A549 (cell line): ENCODE data around the gene NOS1AP. TPM values are rescaled to one million over a fixed set of nuclear protein-coding genes. Genes with fewer than 3 reads are reported as not detected.

Experiments
- ATAC-seq, 2 experiments: fragments of 200-7000 bp in 1 of 2; fragments of >200 bp in 1 of 2; cut with Nextera tagmentation in 1 of 2; cut with Tn5 transposase in 1 of 2; 3 replicates each; pipeline versions ENCODE4 v1.8.0 to v1.9.1; 2018 to 2020; ENCODE audit warnings: mild to moderate bottlenecking in 1 of 2, moderate library complexity in 1 of 2
- CTCF ChIA-PET: fragments of 300-600 bp; sonication (Branson Sonifier 250); formaldehyde crosslinking; extraction: SDS; loops from one replicate; lab custom pipeline; 2021; ENCODE audit warnings: antibody characterized with exemption, inconsistent platforms; lab: Yijun Ruan, JAX
- POLR2A ChIA-PET: fragments of 350-600 bp; formaldehyde crosslinking; extraction: SDS; loops from one replicate; lab custom pipeline; 2021; ENCODE audit warnings: antibody characterized with exemption, inconsistent platforms; lab: Yijun Ruan, JAX
- DNase-seq, 2 experiments: peaks; one replicate each; pipeline versions ENCODE4 v3.0.0 to v3.0.0-alpha.2; 2011 to 2016; ENCODE audit warnings: low read depth in 1 of 2, low spot score in 1 of 2
- FAIRE-seq: peaks from 2 replicates; lab custom pipeline; 2011; peaks lifted over from hg19 to GRCh38; lab: Jason Lieb, UNC
- H3K27ac ChIP-seq, 2 experiments: fragments of >200 bp; sonication (Bioruptor Twin); formaldehyde crosslinking; 3 replicates each; pipeline ENCODE4 v1.5.1; 2016 to 2017
- H3K4me1 ChIP-seq: fragments of >200 bp; sonication (Bioruptor Twin); formaldehyde crosslinking; 3 replicates; pipeline ENCODE4 v1.6.1; 2016
- H3K4me2 ChIP-seq: fragments of >200 bp; sonication (Bioruptor Twin); formaldehyde crosslinking; 3 replicates; pipeline ENCODE4 v1.6.1; 2016
- H3K4me3 ChIP-seq: fragments of >200 bp; sonication (Bioruptor Twin); formaldehyde crosslinking; 3 replicates; pipeline ENCODE4 v1.5.1; 2016
- H3K9me3 ChIP-seq: fragments of >200 bp; sonication (Bioruptor Twin); formaldehyde crosslinking; 3 replicates; pipeline ENCODE4 v1.6.1; 2016
- ATOH8 ChIP-seq: fragments of 250-450 bp; sonication (Bioruptor Pico); IDR thresholded peaks from 2 replicates; pipeline ENCODE4 v1.5.0; 2020; ENCODE audit warnings: low read depth, mild to moderate bottlenecking, moderate library complexity
- BHLHE40 ChIP-seq: IDR thresholded peaks from 2 replicates; pipeline ENCODE4 v1.6.1; 2012; ENCODE audit warnings: low read depth, low read length, inconsistent platforms
- CBX2 ChIP-seq: fragments of 200-600 bp; sonication (generic); IDR thresholded peaks from 2 replicates; pipeline ENCODE4 v1.6.1; 2016; ENCODE audit warnings: low read depth, mild to moderate bottlenecking, borderline replicate concordance
- CEBPB ChIP-seq, 2 experiments: fragments of >200 bp in 1 of 2; sonication (Bioruptor Twin) in 1 of 2; formaldehyde crosslinking in 1 of 2; IDR thresholded peaks; 2 replicates each; pipeline ENCODE4 v1.6.1; 2012 to 2016
- CHD2 ChIP-seq: fragments of 150-350 bp; IDR thresholded peaks from 2 replicates; pipeline ENCODE4 v1.6.1; 2014; ENCODE audit warnings: low read length; ENCODE audit not compliant: partially characterized antibody
- CHD4 ChIP-seq: fragments of 200-600 bp; sonication (generic); IDR thresholded peaks from 2 replicates; pipeline ENCODE4 v1.6.1; 2016; ENCODE audit warnings: antibody characterized with exemption, mild to moderate bottlenecking, borderline replicate concordance
- CTCF ChIP-seq: fragments of >200 bp; sonication (Bioruptor Twin); formaldehyde crosslinking; IDR thresholded peaks from 3 replicates; pipeline ENCODE4 v1.5.1; 2016
- EHF ChIP-seq: fragments of 250-450 bp; sonication (Bioruptor Pico); IDR thresholded peaks from 2 replicates; pipeline ENCODE4 v1.5.0; 2020; ENCODE audit warnings: mild to moderate bottlenecking
- EP300 ChIP-seq, 2 experiments: fragments of >200 bp; sonication (Bioruptor Twin); formaldehyde crosslinking; IDR thresholded peaks; 2 replicates in 1 of 2; 3 replicates in 1 of 2; pipeline ENCODE4 v1.6.1; 2016 to 2017
- FOSL2 ChIP-seq, 2 experiments: fragments of 450-650 bp in 1 of 2; fragments of >200 bp in 1 of 2; sonication (Bioruptor Twin) in 1 of 2; formaldehyde crosslinking; IDR thresholded peaks; 2 replicates each; pipeline versions ENCODE4 v1.5.0 to v1.6.1; 2016 to 2020; ENCODE audit warnings: mild to moderate bottlenecking in 1 of 2, moderate library complexity in 1 of 2
- FOXS1 ChIP-seq: fragments of 250-450 bp; sonication (Bioruptor Pico); IDR thresholded peaks from 2 replicates; pipeline ENCODE4 v1.5.0; 2020; ENCODE audit warnings: mild to moderate bottlenecking, moderate library complexity
- HDAC2 ChIP-seq: fragments of 200-600 bp; sonication (generic); IDR thresholded peaks from 2 replicates; pipeline ENCODE4 v1.6.1; 2016
- HOXA7 ChIP-seq: fragments of 250-450 bp; sonication (Bioruptor Pico); IDR thresholded peaks from 2 replicates; pipeline ENCODE4 v1.5.0; 2020; ENCODE audit warnings: mild to moderate bottlenecking, moderate library complexity
- JUNB ChIP-seq: fragments of >200 bp; sonication (Bioruptor Twin); formaldehyde crosslinking; IDR thresholded peaks from 2 replicates; pipeline ENCODE4 v1.6.1; 2016
- KDM5A ChIP-seq: fragments of 200-600 bp; sonication (generic); IDR thresholded peaks from 2 replicates; pipeline ENCODE4 v1.6.1; 2016; ENCODE audit warnings: antibody characterized with exemption, mild to moderate bottlenecking
- MAFK ChIP-seq: fragments of 450-650 bp; IDR thresholded peaks from 2 replicates; pipeline ENCODE4 v1.6.1; 2014; ENCODE audit not compliant: partially characterized antibody
- MAX ChIP-seq: IDR thresholded peaks from 2 replicates; pipeline ENCODE4 v1.6.1; 2012
- MAZ ChIP-seq: fragments of 150-350 bp; IDR thresholded peaks from 2 replicates; pipeline ENCODE4 v1.6.1; 2014; ENCODE audit warnings: antibody characterized with exemption, low read depth, low read length, borderline replicate concordance
- MYC ChIP-seq: IDR thresholded peaks from 2 replicates; pipeline ENCODE4 v1.6.1; 2012; ENCODE audit warnings: mild to moderate bottlenecking, inconsistent platforms, low read length, improper control_type of control experiment, borderline replicate concordance
- NPAS2 ChIP-seq: fragments of 250-450 bp; sonication (Bioruptor Pico); IDR thresholded peaks from 2 replicates; pipeline ENCODE4 v1.8.0; 2022; ENCODE audit warnings: mild to moderate bottlenecking, moderate library complexity, borderline replicate concordance
- POLR2AphosphoS2 ChIP-seq: conservative IDR thresholded peaks from 2 replicates; pipeline ENCODE4 v1.6.1; 2012; ENCODE audit warnings: low read length, improper control_type of control experiment, inconsistent platforms
- RAD21 ChIP-seq, 2 experiments: fragments of >200 bp in 1 of 2; sonication (Bioruptor Twin) in 1 of 2; formaldehyde crosslinking in 1 of 2; IDR thresholded peaks in 1 of 2; conservative IDR thresholded peaks in 1 of 2; 2 replicates in 1 of 2; 3 replicates in 1 of 2; pipeline ENCODE4 v1.6.1; 2012 to 2018; ENCODE audit warnings: inconsistent platforms in 1 of 2
- RARB ChIP-seq: fragments of 250-450 bp; sonication (Bioruptor Pico); IDR thresholded peaks from 2 replicates; pipeline ENCODE4 v1.8.0; 2021; ENCODE audit warnings: mild to moderate bottlenecking, moderate library complexity
- RCOR1 ChIP-seq: fragments of 150-350 bp; IDR thresholded peaks from 2 replicates; pipeline ENCODE4 v1.6.1; 2014; ENCODE audit warnings: antibody characterized with exemption, low read length, low read depth
- RFX5 ChIP-seq: fragments of 450-650 bp; IDR thresholded peaks from 2 replicates; pipeline ENCODE4 v1.7.1; 2014; ENCODE audit warnings: antibody characterized with exemption, mild to moderate bottlenecking, moderate library complexity
- TFCP2L1 ChIP-seq: fragments of 250-450 bp; sonication (Bioruptor Pico); IDR thresholded peaks from 2 replicates; pipeline ENCODE4 v1.5.0; 2021; ENCODE audit warnings: mild to moderate bottlenecking
- TP53 ChIP-seq: fragments of 250-450 bp; sonication (Bioruptor Pico); IDR thresholded peaks from 2 replicates; pipeline ENCODE4 v1.5.0; 2021; ENCODE audit warnings: mild to moderate bottlenecking, moderate library complexity
- ZFP36 ChIP-seq: fragments of 450-650 bp; IDR thresholded peaks from 2 replicates; pipeline ENCODE4 v1.6.1; 2014; ENCODE audit warnings: borderline replicate concordance; ENCODE audit not compliant: partially characterized antibody
- WGBS: methylation state at CpG from one replicate; pipeline ENCODE4 v1.1.6; 2017; ENCODE audit errors: missing lambda C conversion rate; 5-methylcytosine and 5-hydroxymethylcytosine counted together
- polyA plus RNA-seq, 4 experiments: library from polyadenylated mRNA; depleted of rRNA in 3 of 4; stranded (reverse); fragments of >200 nt; fragmentation: RNase III in 1 of 4; extraction: RNeasy Plus Mini Kit Qiagen cat#74134 plus additional on column Dnase treatment in 1 of 4; gene quantifications; 2 replicates in 3 of 4; 3 replicates in 1 of 4; pipeline ENCODE4 v1.2.3, GENCODE V29; 2011 to 2017
- TF ChIP-seq, protein P1 (sequence below): IDR thresholded peaks from 2 replicates; pipeline ENCODE4 v1.6.1; 2012
- TF ChIP-seq, protein P2 (sequence below): fragments of 250-450 bp; sonication (Bioruptor Pico); IDR thresholded peaks from 2 replicates; pipeline ENCODE4 v1.5.0; 2021; ENCODE audit warnings: mild to moderate bottlenecking, moderate library complexity, borderline replicate concordance

Gene NOS1AP
- polyA plus RNA-seq, 2 of the 4 experiments (the other 2 are of a cell fraction) = 0.17 to 0.25 TPM

DNA sequence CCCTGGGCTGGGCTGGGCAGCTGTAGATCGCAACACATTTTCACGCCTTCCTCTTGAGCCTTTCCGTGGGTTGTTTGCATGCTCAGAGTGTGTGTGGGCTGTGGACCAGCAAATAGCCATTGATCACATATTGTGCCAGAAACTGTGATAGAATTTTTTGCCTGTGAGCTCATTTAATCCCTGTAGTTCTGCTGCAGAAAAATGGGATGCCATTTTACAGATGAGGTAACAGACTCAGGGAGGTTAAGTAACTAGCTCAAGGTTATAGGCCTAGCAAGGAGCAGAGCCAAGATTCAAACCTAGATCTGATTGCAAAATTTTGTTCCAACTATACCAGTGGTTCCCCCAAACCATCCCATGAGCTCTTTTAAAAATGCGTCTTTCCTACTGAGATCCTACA lies 296.7 kb downstream of the NOS1AP start:
- Histone ChIP-seq H3K4me2 (no peak overlapping the region), H3K27ac (no peak overlapping the region), H3K4me1 (no peaks in the 10 kb centered on the region), H3K9me3 (no peaks in the 10 kb centered on the region), H3K4me3 (no peak overlapping the region)
- 67% methylated on average over 4 of the region's 4 CpGs for WGBS
- FAIRE-seq = no peak
- ChIA-PET POLR2A (no interaction called here), CTCF (interaction anchor here (1.0 to 2.6 kb wide), 3 partner anchors 8 to 25 kb away, joined by 3 to 10 read pairs (median 5); no protein-coding TSS in a partner anchor)
- TF ChIP-seq ZFP36 = no peak
- TF ChIP-seq NPAS2 (CRISPR knock-in tag) = no peak
- no peak for TF ChIP-seq HOXA7 (CRISPR knock-in tag)
- TF ChIP-seq EHF (CRISPR knock-in tag) = no peak
- TF ChIP-seq JUNB = no peak
- no peak for TF ChIP-seq CBX2
- TF ChIP-seq RCOR1 = no peak
- TF ChIP-seq MAX = no peak
- TF ChIP-seq RFX5 = no peak
- TF ChIP-seq MYC = no peak
- TF ChIP-seq CHD2 = no peak
- no peak for TF ChIP-seq KDM5A
- no peak for TF ChIP-seq BHLHE40
- no peak for TF ChIP-seq CTCF
- TF ChIP-seq, protein P1, sequence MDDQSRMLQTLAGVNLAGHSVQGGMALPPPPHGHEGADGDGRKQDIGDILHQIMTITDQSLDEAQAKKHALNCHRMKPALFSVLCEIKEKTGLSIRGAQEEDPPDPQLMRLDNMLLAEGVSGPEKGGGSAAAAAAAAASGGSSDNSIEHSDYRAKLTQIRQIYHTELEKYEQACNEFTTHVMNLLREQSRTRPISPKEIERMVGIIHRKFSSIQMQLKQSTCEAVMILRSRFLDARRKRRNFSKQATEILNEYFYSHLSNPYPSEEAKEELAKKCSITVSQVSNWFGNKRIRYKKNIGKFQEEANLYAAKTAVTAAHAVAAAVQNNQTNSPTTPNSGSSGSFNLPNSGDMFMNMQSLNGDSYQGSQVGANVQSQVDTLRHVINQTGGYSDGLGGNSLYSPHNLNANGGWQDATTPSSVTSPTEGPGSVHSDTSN = no peak
- TF ChIP-seq TP53 (CRISPR knock-in tag) = no peak
- no peak for ATAC-seq
- no peak for DNase-seq

GRCh38 chr1:162366671-162367070 lies 297.2 kb downstream of the NOS1AP start:
- Histone ChIP-seq H3K4me2 (no peak overlapping the region), H3K4me1 (no peaks in the 10 kb centered on the region), H3K27ac (no peak overlapping the region), H3K9me3 (no peaks in the 10 kb centered on the region), H3K4me3 (no peak overlapping the region)
- TF ChIP-seq EP300 (IDR thresholded peaks at IDR 0.05) (no peak), RAD21 (conservative IDR thresholded peaks at IDR 0.05 in 1 of 2, IDR thresholded peaks at IDR 0.05 in 1 of 2) (no peak), MAZ (no peak), FOXS1 (no peak)
- WGBS = 49% methylated on average over 6 of the region's 9 CpGs
- ATAC-seq (no peak), FAIRE-seq (no peak), DNase-seq (no peak)
- POLR2A ChIA-PET = no interaction called here
- CTCF ChIA-PET = interaction anchor here (1.0 to 2.6 kb wide), 3 partner anchors 9 to 25 kb away, joined by 3 to 10 read pairs (median 5); no protein-coding TSS in a partner anchor

- H3K9me3 ChIP-seq = no peaks in the 10 kb centered on the region
- ChIA-PET POLR2A (no interaction called here), CTCF (no interaction called here)
- H3K4me1 ChIP-seq = no peaks in the 10 kb centered on the region
- no peak for FAIRE-seq
- no peak overlapping the region for H3K4me3 ChIP-seq
- H3K27ac ChIP-seq = no peak overlapping the region
- H3K4me2 ChIP-seq = no peak overlapping the region
- WGBS = 88% methylated on average over 35 of the region's 36 CpGs
- no peak for ATAC-seq
- no peak for DNase-seq
- TF ChIP-seq ATOH8 (CRISPR knock-in tag) (no peak), CHD4 (no peak), HDAC2 (no peak), RARB (no peak), TFCP2L1 (no peak), POLR2AphosphoS2 (no peak), MAFK (no peak), MAX (no peak), CEBPB (IDR thresholded peaks at IDR 0.05) (no peak), FOSL2 (IDR thresholded peaks at IDR 0.05) (no peak), FOSL2 (CRISPR knock-in tag; IDR thresholded peaks at IDR 0.05) (no peak)
- TF ChIP-seq, protein P1 = no peak
- TF ChIP-seq, protein P2, sequence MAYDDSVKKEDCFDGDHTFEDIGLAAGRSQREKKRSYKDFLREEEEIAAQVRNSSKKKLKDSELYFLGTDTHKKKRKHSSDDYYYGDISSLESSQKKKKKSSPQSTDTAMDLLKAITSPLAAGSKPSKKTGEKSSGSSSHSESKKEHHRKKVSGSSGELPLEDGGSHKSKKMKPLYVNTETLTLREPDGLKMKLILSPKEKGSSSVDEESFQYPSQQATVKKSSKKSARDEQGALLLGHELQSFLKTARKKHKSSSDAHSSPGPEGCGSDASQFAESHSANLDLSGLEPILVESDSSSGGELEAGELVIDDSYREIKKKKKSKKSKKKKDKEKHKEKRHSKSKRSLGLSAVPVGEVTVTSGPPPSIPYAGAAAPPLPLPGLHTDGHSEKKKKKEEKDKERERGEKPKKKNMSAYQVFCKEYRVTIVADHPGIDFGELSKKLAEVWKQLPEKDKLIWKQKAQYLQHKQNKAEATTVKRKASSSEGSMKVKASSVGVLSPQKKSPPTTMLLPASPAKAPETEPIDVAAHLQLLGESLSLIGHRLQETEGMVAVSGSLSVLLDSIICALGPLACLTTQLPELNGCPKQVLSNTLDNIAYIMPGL (CRISPR knock-in tag) = no peak
These were observed 297.6 kb downstream of the NOS1AP start for GRCh38 chr1:162367073-162367472.
